H1 (cell line): ENCODE data around the gene CCDC107. TPM values are rescaled to one million over a fixed set of nuclear protein-coding genes. Genes with fewer than 3 reads are reported as not detected.

Experiments
- BRCA1 ChIP-seq: IDR thresholded peaks from 2 replicates; pipeline ENCODE4 v1.6.1; 2012; ENCODE audit warnings: low read depth, low read length, improper control_type of control experiment
- CTCF ChIP-seq, 3 experiments: IDR thresholded peaks; 1 replicate in 2 of 3; 2 replicates in 1 of 3; pipeline versions ENCODE4 v1.5.1 to v1.6.1; 2011; ENCODE audit warnings: low read length in 3 of 3, mild to moderate bottlenecking in 3 of 3, inconsistent platforms in 2 of 3, low read depth in 1 of 3, moderate library complexity in 1 of 3; ENCODE audit not compliant: insufficient read depth in 1 of 3; ENCODE audit errors: control extremely low read depth in 1 of 3
- EP300 ChIP-seq, 2 experiments: IDR thresholded peaks; 1 replicate in 1 of 2; 2 replicates in 1 of 2; pipeline ENCODE4 v1.6.1; 2011 to 2012; ENCODE audit warnings: low read depth in 2 of 2, low read length in 2 of 2, mild to moderate bottlenecking in 2 of 2, borderline replicate concordance in 1 of 2, inconsistent platforms in 1 of 2, moderate library complexity in 1 of 2
- GTF2F1 ChIP-seq: IDR thresholded peaks from 2 replicates; pipeline ENCODE4 v1.6.1; 2012; ENCODE audit warnings: low read depth, low read length, improper control_type of control experiment, borderline replicate concordance
- KDM1A ChIP-seq: fragments of 200-600, 300-600 bp; sonication (generic); IDR thresholded peaks from 2 replicates; pipeline ENCODE4 v1.7.1; 2016; ENCODE audit warnings: mild to moderate bottlenecking, low read length, borderline replicate concordance
- POLR2AphosphoS5 ChIP-seq: IDR thresholded peaks from 2 replicates; pipeline ENCODE4 v1.6.1; 2011; ENCODE audit warnings: low read depth, low read length
- POU5F1 ChIP-seq: IDR thresholded peaks from 2 replicates; pipeline ENCODE4 v1.6.1; 2011; ENCODE audit warnings: low read depth, mild to moderate bottlenecking, low read length, moderate library complexity
- RBBP5 ChIP-seq: IDR thresholded peaks from 2 replicates; pipeline ENCODE4 v1.7.1; 2012; ENCODE audit warnings: low read depth, mild to moderate bottlenecking, inconsistent platforms, low read length, moderate library complexity, borderline replicate concordance
- SIRT6 ChIP-seq: IDR thresholded peaks from one replicate; pipeline ENCODE4 v1.7.1; 2012; ENCODE audit warnings: low read length, inconsistent platforms
- YY1 ChIP-seq: IDR thresholded peaks from 2 replicates; pipeline ENCODE4 v1.6.1; 2011; ENCODE audit warnings: low read depth, mild to moderate bottlenecking, low read length
- polyA plus RNA-seq, 7 experiments: library from polyadenylated mRNA; depleted of rRNA in 3 of 7; stranded (reverse) in 5 of 7; unstranded in 2 of 7; fragments of >200 nt in 5 of 7; fragments of 200-250 nt in 2 of 7; gene quantifications; 1 replicate in 5 of 7; 2 replicates in 1 of 7; 4 replicates in 1 of 7; pipeline versions ENCODE4 v1.2.1 to v1.2.3, GENCODE V29; 2011 to 2013; ENCODE audit warnings: missing spikeins in 2 of 7, mixed read lengths in 2 of 7
- total RNA-seq: library from RNA; stranded (reverse); fragmentation: NEBNext Ultra II Directional; extraction: Animal tissue kit (Norgen Biotek cat#: 25700); gene quantifications from 2 replicates; pipeline ENCODE4 v1.2.1, GENCODE V29; 2021

Gene CCDC107
- total and polyA plus RNA-seq, 2 of the 8 experiments (the other 6 are each of a cell fraction or from before 2014, with no cell fraction given) = 8.2 to 9.0 TPM

DNA sequence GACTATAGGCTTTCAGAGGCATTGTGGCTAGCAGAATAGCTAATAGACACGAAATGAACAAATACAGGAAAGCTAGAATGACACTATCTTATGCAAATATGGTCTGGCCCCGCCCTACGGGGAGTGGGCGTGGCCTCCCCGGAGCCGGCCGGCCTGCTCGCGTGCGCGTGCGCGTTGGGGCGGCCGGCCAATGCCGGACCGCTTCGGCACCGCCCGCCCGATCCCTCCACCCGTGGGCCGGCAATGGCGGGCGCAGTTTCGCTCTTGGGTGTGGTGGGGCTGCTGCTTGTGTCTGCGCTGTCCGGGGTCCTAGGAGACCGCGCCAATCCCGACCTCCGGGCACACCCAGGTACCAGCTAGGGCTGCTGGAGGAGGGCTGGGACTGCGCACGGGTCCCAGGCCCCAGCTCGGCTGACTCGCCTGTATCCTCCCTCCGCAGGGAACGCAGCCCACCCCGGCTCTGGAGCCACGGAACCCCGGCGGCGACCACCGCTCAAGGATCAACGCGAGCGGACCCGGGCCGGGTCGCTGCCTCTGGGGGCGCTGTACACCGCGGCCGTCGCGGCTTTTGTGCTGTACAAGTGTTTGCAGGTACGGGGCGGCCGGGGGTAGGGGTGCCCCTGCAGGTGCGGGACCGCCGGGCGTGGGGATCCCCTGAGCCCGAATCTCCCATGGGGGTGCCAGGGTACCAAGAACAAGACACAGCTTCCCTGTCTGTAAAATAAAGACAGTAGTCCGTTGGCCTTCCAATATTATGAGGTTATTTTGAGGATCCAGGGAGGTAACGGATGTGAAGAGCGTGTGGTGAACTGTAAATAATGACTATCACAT, at the start of gene CCDC107 (continued):
- TF ChIP-seq POLR2AphosphoS5 = peak; percentile 29; the same call in 1 of the 2 replicates
- no peak for TF ChIP-seq EP300 (IDR thresholded peaks at IDR 0.05; ENCODE audit: borderline replicate concordance in 1 of 2, low read depth in 2 of 2, low read length in 2 of 2)
- TF ChIP-seq YY1 = peak; percentile 84
- TF ChIP-seq BRCA1 = no peak
- TF ChIP-seq GTF2F1 = no peak
- 0 out of 2 replicates have a peak, but pooled peaks have one; percentile 84 for TF ChIP-seq RBBP5
- peak; percentile 64 to 71 (median 64) for TF ChIP-seq CTCF (IDR thresholded peaks at IDR 0.05; ENCODE audit: control extremely low read depth in 1 of 3, insufficient read depth in 1 of 3, low read depth in 1 of 3, low read length in 3 of 3)
- peak; percentile 37; the same call in 1 of the 2 replicates for TF ChIP-seq KDM1A
- TF ChIP-seq SIRT6 = no peak
- no peak for TF ChIP-seq POU5F1
- TF ChIP-seq, all 59 proteins: peak for 16
